GM04503 (cell line): ENCODE data around the gene COL4A1.
A peak's percentile ranks its signal among the peaks of the same experiment; 100 is the strongest.

Source experiments
- DNase-seq: peaks from one replicate; pipeline ENCODE4 v3.0.0-alpha.2; 2012; ENCODE audit warnings: low read depth

COL4A1 gene

GRCh38 chr13:110236431-110236830 lies 70.5 kb downstream of the COL4A1 start:
- no peak for DNase-seq

DNA sequence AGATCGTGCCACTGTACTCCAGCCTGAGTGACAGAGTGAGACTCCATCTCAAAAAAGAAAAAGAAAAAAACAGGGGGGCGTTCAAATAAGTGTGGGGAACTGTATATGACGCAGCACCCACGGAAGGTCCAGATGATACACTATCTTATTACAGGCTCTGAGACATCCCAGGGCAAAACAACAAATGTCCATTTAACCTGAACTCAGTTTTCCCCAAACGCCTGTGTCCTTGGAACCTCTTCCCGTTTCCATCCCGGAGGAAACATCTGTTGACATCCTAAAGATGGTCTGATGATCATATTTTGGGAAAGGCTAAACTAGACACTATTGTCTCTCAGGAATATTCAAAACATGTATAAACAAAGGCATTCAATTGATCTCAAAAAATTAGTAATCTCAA lies 72.4 kb downstream of the COL4A1 start:
- no peak for DNase-seq

DNA sequence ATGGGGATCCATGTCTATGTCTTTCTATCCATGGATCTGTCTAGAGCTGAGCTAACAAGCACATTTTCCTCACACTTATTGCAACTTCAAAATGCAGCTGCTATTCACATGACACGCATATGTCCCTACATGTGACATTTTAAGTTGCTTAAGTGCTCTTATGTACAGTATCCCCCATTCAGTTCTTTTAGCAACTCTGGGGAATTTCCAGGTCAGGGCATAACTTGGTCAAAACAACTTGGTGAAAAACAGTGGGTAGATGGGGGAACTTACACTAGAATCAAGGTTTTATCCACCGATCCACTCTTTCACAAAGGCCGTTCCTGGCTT lies 73.0 kb downstream of the COL4A1 start:
- no peak for DNase-seq

DNA sequence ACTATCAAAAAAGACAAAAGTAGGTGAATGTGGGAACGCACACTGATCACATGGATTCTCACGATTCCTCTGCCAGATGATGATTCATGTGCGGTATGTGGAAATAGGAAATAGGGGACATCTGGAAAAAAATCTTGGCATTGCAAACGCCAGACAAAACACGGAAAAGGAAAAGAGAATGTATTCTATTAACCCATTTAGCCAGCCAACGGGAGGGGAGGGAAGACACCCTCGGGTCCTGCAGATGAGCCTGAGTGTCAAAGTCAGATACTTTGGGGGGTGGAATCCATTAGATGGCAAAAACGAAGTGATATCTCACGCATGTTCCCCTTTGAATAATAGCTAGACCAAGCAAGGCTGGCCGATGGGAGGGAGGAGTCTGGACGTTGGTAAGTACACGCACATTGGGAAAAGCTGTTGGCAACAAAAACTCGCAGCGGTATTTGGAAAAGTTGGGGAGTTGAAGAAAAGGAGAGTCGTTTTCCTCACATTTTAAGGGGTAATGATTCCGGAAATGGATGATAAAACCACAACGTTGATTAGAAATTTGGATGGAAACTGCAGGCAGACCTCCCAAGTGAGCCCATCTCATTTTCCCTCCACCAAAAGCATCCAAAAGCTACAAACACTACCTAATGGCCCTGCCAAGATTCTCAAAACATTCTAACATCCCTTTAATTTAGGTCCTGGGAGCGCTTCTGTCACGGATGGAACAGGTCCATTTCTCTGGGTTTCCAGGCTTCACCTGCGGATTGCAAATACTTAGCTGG lies 73.6 kb downstream of the COL4A1 start:
- DNase-seq: peak; percentile 83

DNA sequence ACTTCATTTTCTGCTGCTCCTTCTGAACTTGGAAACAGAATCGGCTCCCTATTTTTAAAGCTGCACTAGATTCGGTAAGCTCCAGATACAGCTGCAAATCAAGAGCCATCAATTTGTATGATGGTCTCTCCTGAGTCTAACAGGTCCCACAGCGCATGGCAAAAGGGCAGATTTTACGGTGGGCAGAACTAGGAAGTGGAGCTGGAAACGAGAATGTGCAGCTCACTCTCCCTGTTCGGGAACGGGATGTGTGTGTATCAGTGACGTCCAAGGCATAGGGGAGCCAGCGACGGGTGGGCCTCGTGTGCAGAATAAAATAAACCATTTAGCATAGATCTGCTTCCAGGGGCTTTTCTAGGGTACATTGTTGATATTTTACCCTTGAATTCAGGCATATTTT lies 74.2 kb downstream of the COL4A1 start:
- DNase-seq: no peak

GRCh38 chr13:110232142-110232541 lies 74.8 kb downstream of the COL4A1 start:
- no peak for DNase-seq

- DNase-seq: no peak
Measured at GRCh38 chr13:110231348-110232047, 75.5 kb downstream of the COL4A1 start.

GRCh38 chr13:110230661-110231347 lies 76.2 kb downstream of the COL4A1 start:
- DNase-seq: no peak

- no peak for DNase-seq
Measured at GRCh38 chr13:110229905-110230563, 76.9 kb downstream of the COL4A1 start.

- DNase-seq: no peak
Measured at GRCh38 chr13:110228936-110229904, 77.7 kb downstream of the COL4A1 start.

DNA sequence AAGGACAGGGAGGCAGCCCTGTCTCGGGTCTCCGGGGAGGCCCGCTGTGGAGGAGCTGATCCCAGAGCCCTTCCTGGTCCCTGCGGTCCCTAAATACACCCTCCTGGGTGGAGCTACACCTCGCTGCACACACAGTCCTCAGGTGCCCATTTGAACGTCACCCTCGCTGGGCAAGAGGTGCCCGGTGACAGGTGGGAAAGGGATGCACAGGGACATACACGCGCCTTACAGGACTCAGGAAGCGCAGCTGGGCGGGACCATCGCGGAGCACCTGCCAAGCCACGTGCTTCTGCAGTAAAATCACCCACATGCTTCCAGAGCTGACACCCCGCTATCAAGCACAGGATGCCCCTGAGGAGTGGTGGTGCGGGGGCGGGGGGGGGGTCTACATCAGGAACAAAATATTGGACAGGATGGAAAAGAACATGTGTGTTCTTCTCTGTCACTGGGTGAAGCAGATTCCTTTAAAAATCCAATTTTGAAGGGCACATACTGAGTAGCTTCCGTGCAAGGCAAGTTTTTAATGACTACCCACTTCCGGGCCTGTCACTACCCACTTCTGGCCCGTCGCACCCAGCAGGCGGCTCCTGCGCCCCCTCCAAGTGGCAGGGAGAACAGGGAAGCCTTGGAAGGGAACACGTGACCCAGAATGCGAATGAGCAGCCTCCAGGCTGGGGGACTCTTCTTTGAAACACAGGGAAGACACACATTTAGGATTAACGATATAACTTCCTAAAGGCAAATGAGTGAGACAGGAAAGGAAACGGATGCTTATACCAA lies 78.9 kb downstream of the COL4A1 start:
- no peak for DNase-seq

DNA sequence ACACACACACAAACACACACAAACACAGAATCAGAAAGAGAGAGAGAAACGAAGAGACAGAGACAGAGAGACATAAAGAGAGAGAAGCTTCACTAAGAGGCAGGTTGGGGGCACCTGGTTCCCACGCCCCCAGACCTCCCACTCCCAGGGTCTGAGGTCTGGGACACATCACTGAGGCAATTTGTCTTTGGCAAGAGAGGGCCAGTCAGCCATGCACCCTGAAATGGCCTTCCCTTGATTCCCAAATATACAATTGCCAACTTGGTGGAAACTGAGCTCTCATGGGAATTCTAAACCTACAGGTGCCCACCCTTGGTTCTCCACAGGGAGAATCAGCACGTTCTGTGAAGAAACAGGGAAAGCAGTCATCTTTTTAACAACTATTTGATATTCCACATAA lies 79.5 kb downstream of the COL4A1 start:
- DNase-seq: no peak

- DNase-seq: no peak
Measured at GRCh38 chr13:110225609-110226574, 81.1 kb downstream of the COL4A1 start.

DNA sequence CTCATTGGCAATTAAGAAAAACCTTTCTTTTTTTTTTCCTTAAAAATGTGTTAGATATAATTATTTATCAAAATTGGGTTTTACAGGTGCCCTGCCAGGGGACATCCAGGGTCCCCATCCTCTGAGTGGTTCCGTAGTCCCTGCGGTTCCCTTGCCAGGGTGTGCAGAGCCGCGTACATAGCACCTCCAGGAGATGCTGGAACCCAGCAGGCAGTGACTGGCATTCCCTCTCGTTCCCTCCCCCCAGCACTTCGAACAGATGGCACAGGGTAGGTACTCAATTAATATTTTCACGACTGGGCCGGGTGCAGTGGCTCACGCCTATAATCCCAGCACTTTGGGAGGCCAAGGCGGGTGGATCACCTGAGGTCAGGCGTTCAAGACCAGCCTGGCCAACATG lies 82.0 kb downstream of the COL4A1 start:
- DNase-seq: no peak

DNA sequence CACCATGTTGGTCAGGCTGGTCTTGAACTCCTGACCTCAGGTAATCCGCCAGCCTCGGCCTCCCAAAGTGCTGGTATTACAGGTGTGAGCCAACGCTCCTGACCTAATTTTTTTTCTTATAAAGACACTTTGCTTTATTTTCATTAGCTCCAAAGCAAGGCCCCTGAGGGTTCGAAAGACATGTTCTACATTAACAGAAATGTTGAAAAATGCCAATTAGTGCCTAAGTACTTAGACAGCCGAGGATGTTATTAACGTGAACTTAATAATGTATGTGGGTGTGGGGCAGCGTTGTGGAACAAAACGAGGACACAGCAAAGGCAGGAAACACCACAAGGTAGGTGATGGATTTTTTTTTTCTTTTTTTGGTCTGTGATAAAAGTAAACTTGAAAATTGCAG lies 82.4 kb downstream of the COL4A1 start:
- DNase-seq: no peak

DNA sequence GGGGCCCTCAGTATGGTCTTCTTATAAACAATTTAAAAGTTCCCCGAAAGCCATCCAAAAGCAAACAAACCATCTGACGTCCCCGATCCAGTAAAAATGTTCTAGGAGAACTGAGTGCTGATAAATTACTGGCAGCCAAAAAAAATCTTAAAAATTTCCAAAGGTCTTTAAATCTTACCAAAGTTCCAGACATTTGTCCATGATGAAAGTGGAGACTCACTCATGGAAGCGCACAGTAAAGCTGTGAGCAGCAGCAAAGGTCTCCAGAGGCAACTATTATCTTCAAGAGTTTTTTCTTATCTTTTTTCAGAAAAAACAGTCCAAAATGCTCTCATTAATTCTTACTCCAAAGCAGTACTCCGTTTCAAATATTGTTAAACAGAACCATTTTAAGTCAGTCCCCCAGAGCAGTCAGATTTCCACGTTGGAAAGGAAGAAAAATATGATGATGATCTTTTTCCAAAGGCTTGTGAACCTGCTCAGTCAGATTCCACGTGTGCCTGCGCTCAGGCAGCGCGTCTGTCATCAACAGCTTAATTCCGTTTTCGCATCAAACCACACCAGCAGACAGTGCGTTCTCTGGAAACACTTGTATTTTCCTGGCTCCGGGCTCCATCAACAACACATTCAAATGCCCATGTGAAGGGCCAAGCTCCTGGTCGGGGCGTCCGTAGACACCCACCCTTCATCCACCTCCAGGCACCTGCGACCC lies 85.4 kb downstream of the COL4A1 start:
- DNase-seq: no peak

- no peak for DNase-seq
Measured at GRCh38 chr13:110220471-110220870, 86.5 kb downstream of the COL4A1 start.

- DNase-seq: no peak
Measured at GRCh38 chr13:110218581-110219201, 88.3 kb downstream of the COL4A1 start.
